Immature natural killer cell (primary cell): ENCODE data around the gene GH1. TPM values are rescaled to one million over a fixed set of nuclear protein-coding genes. Genes with fewer than 3 reads are reported as not detected.
A peak's percentile ranks its signal among the peaks of the same experiment; 100 is the strongest.
"Not testable (repeated sequence)": the region's sequence is repeated elsewhere in the genome, so short reads cannot be mapped to it uniquely, and the experiment has no call there.

Experiments used
- DNase-seq, 3 donors: peaks; one replicate each; pipeline ENCODE4 v3.0.0; 2022; ENCODE audit warnings: mixed read lengths in 1 of 3
- H3K27ac Mint-ChIP-seq, 6 donors: one replicate each; pipeline ENCODE4 v1.8.0; 2020; ENCODE audit warnings: mixed read lengths in 6 of 6, mild to moderate bottlenecking in 5 of 6, inconsistent platforms in 4 of 6, moderate library complexity in 3 of 6
- H3K27me3 Mint-ChIP-seq, 3 donors: one replicate each; pipeline ENCODE4 v1.8.0; 2020 to 2021; ENCODE audit warnings: low read depth in 3 of 3, mild to moderate bottlenecking in 3 of 3, mixed read lengths in 3 of 3, moderate library complexity in 3 of 3, inconsistent platforms in 1 of 3
- H3K36me3 Mint-ChIP-seq, 3 donors: one replicate each; pipeline ENCODE4 v1.8.0; 2020; ENCODE audit warnings: mixed read lengths in 3 of 3, inconsistent platforms in 2 of 3, mild to moderate bottlenecking in 2 of 3
- H3K4me1 Mint-ChIP-seq, 2 donors: one replicate each; pipeline ENCODE4 v1.8.0; 2020; ENCODE audit warnings: inconsistent platforms in 2 of 2, mild to moderate bottlenecking in 2 of 2, mixed read lengths in 2 of 2, moderate library complexity in 1 of 2
- H3K4me3 Mint-ChIP-seq, 5 donors: one replicate each; pipeline ENCODE4 v1.8.0; 2020; ENCODE audit warnings: mild to moderate bottlenecking in 5 of 5, mixed read lengths in 5 of 5, inconsistent platforms in 3 of 5, moderate library complexity in 3 of 5
- H3K9me3 Mint-ChIP-seq, 6 donors: one replicate each; pipeline ENCODE4 v1.8.0; 2020; ENCODE audit warnings: mild to moderate bottlenecking in 6 of 6, mixed read lengths in 6 of 6, inconsistent platforms in 4 of 6, moderate library complexity in 3 of 6
- polyA plus RNA-seq, 3 donors: library from polyadenylated mRNA; unstranded; fragments of 300-500 nt; fragmentation: Illumina TruSeq; gene quantifications; one replicate each; pipeline ENCODE4 v1.2.3, GENCODE V29; 2021

GH1 gene
- polyA plus RNA-seq, 3 donors from 2014 or later = not detected

DNA sequence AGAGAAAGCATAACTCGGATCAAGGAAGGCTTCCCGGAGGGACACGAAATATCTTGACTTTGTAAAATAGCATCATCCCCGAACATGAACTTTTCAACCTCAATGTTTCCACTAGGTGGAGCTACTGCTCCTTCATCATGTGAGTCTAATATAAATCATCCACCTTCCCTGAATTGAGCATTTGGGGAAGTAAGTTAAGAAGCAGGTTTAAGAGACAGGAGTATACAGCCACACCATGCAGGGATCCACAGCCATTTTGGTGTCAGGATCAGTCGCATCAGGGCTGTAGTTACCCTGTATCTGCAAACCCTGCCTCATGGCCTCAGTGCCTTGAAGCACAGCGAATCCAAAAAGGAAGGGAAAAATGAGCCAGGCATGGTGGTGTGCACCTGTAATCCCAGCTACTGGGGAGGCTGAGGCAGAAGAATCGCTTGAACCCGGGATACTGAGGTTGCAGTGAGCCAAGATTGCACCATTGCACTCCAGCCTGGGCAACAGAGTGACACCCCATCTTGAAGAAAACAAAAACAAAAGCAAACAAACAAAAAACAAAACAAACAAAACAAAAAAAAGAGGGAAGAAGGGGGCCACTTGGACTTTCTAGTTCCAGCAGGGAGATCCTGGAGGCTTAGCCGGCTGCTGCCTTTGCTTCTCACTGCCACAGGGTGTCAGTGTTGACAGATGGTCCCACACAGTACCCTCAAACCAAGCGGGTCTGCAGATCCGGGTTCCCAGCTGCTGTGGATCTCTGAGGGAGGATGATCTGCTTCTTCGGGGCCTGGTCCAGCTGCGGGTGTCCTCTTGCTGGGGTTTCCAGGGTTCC lies 29.4 kb downstream of the GH1 start:
- H3K9me3 Mint-ChIP-seq, H3K36me3 Mint-ChIP-seq, H3K27me3 Mint-ChIP-seq, H3K4me1 Mint-ChIP-seq, H3K4me3 Mint-ChIP-seq, H3K27ac Mint-ChIP-seq: not testable (repeated sequence)
- DNase-seq = peak in 2 of 3 donors; percentile 24 to 42

DNA sequence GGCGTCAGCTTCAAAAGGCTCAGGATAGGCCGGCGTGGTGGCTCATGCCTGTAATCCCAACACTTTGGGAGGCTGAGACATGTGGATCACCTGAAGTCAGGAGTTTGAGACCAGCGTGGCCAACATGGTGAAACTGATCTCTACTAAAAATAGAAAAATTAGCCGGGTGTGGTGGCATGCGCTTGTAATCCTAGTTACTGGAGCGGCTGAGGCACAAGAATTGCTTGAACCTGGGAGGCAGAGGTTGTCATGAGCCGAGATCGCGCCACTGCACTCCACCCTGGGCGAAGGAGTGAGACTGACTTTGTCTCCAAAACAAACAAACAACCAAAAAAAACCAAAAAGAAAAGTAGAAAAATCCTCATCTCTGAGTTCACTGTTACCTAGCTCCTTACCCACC lies 33.5 kb downstream of the GH1 start:
- not testable (repeated sequence) for H3K4me1 Mint-ChIP-seq, H3K9me3 Mint-ChIP-seq, H3K27me3 Mint-ChIP-seq, H3K36me3 Mint-ChIP-seq, H3K4me3 Mint-ChIP-seq, DNase-seq, H3K27ac Mint-ChIP-seq

DNA sequence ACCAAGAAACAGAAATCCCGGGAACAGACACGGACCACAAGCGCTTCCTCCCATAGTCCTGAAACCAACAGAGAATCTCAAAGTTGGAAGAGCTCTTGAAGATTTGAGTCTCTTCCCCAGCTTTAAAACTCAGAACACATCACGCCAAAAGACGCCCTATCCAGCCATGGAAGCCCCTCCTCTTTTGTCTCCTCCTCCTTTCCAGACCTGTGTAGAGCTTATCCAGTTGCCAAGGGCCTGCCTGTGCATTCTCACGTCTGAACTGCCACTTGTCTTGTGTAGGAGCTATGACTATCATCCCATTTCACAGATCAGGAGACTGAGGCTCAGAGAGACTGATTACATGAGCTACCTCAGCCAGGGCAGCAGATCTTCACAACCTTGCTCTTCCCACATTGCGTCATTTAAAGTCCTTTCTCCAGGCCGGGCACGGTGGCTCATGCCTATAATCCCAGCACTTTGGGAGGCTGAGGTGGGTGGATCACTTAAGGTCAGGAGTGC lies 36.0 kb downstream of the GH1 start:
- H3K36me3 Mint-ChIP-seq, H3K9me3 Mint-ChIP-seq, H3K4me1 Mint-ChIP-seq, H3K27me3 Mint-ChIP-seq, H3K27ac Mint-ChIP-seq, H3K4me3 Mint-ChIP-seq, DNase-seq: not testable (repeated sequence)

DNA sequence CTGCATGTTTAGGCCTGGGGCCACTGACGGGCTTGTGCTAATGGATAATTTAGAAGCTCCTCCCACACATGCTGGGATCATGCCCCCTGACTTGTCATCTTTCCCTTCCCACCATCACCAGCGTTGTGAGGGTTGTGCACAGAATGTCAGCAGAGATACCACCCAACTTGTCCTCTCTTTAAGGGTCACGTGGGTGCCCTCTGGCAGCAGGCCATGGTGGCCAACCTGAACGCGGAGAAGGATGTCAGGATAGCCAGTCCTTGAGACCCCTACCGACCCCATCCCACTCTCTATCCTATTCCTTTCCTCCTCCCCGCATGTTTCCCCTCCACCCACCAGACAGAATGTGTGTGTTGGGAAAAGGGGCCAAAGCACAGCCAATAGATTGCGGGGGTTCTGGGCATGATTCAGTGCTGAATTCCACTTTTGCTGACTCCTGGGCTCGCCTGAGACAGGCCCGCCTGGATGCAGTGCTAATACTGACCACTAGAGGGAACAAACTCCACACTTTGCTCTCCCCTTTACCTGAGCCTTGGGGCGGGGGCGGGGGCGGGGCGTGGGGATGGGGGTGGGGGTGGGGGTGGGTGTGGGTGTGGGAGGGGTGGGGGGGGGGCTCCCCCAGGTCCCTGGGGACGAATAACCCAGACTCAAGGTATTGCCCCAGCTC lies 36.6 kb downstream of the GH1 start, which contains the start of gene GH2:
Gene GH2 (minus strand): TSS at position 10 of the 667 bp plus-strand sequence. CDS start 143 bp downstream, outside the sequence.
- H3K4me1 Mint-ChIP-seq = peaks cover 0 to 2% of the 10 kb centered on the region in 2 donors
- H3K27me3 Mint-ChIP-seq = peaks cover 0 to 6% (median 2%) of the 10 kb centered on the region in 3 donors
- DNase-seq = peak; percentile 27 to 46 (median 35)
- no peaks in the 10 kb centered on the region for H3K9me3 Mint-ChIP-seq
- H3K4me3 Mint-ChIP-seq = no peak within 1 kb of the TSS
- no peak within 1 kb of the TSS for H3K27ac Mint-ChIP-seq
- no peaks in the 10 kb centered on the region for H3K36me3 Mint-ChIP-seq

DNA sequence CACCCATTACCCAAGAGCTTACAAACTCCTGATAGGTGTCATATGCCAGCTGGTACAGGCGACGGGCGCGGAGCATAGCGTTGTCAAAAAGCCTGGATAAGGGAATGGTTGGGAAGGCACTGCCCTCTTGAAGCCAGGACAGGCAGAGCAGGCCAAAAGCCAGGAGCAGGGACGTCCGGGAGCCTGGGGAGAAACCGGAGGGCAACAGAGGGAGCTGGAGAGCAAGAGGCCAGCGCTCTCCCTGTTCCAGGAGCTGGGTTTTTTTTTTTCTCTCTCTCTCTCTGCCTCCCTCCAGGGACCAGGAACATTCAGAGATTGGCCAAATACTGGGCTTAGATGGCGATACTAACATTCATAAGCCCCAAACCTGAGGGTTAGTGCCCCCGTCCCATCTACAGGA lies 37.3 kb downstream of the GH1 start:
- H3K36me3 Mint-ChIP-seq, H3K27ac Mint-ChIP-seq, H3K27me3 Mint-ChIP-seq, H3K9me3 Mint-ChIP-seq, DNase-seq, H3K4me3 Mint-ChIP-seq, H3K4me1 Mint-ChIP-seq: not testable (repeated sequence)

DNA sequence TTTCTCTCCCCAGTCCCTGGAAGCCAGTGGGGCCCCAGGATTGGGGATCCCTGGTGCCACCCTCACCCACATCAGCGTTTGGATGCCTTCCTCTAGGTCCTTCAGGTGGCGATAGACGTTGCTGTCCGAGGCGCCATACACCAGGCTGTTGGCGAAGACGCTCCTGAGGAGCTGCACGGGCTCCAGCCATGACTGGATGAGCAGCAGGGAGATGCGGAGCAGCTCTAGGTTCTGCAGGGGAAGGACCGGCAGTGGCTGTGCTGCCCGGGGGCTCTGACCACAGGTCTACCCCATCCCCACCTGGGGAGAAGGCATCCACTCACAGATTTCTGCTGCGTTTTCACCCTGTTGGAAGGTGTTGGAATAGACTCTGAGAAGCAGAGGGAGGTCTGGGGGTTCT lies 37.9 kb downstream of the GH1 start:
- no peak for DNase-seq
- Mint-ChIP-seq H3K4me3 (no peak overlapping the region), H3K27me3 (peaks cover 0 to 6% (median 2%) of the 10 kb centered on the region in 3 donors), H3K27ac (no peak overlapping the region), H3K9me3 (no peaks in the 10 kb centered on the region), H3K36me3 (no peaks in the 10 kb centered on the region), H3K4me1 (peaks cover 0 to 2% of the 10 kb centered on the region in 2 donors)

DNA sequence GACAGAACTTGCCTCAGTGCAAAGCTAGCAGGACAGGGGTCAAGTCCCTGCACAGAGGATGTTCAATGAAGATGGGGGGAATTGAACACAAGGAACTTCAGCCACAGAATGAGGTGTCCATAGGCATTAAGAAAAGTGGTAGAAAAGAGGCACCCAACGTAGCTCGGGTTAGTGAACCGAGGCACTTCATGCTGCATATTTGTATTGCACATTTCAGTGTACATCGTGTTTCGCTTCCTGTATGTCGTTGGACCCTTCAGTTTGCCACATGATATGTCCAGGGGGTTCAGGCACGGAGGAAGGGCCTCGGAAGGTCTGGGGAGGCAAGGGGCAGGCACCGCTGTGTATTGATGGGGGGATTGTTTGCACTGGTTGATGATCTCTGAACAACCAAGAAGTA lies 40.2 kb downstream of the GH1 start:
- H3K36me3 Mint-ChIP-seq, H3K27ac Mint-ChIP-seq, H3K4me3 Mint-ChIP-seq: not testable (repeated sequence)

DNA sequence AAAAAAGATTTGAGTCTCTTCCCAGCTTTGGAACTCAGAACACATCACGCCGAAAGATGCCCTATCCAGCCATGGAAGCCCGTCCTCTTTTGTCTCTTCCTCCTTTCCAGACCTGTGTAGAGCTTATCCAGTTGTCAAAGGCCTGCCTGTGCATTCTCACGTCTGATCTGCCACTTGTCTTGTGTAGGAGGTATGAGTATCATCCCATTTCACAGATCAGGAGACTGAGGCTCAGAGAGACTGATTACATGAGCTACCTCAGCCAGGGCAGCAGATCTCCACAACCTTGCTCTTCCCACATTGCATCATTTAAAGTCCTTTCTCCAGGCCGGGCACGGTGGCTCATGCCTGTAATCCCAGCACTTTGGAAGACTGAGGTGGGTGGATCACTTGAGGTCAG lies 43.9 kb downstream of the GH1 start:
- not testable (repeated sequence) for H3K36me3 Mint-ChIP-seq, DNase-seq, H3K4me1 Mint-ChIP-seq, H3K27me3 Mint-ChIP-seq, H3K27ac Mint-ChIP-seq, H3K4me3 Mint-ChIP-seq, H3K9me3 Mint-ChIP-seq

More for the DNA sequence above, 40.2 kb downstream of the GH1 start:
- H3K27me3 Mint-ChIP-seq, H3K4me1 Mint-ChIP-seq, DNase-seq, H3K9me3 Mint-ChIP-seq: not testable (repeated sequence)

DNA sequence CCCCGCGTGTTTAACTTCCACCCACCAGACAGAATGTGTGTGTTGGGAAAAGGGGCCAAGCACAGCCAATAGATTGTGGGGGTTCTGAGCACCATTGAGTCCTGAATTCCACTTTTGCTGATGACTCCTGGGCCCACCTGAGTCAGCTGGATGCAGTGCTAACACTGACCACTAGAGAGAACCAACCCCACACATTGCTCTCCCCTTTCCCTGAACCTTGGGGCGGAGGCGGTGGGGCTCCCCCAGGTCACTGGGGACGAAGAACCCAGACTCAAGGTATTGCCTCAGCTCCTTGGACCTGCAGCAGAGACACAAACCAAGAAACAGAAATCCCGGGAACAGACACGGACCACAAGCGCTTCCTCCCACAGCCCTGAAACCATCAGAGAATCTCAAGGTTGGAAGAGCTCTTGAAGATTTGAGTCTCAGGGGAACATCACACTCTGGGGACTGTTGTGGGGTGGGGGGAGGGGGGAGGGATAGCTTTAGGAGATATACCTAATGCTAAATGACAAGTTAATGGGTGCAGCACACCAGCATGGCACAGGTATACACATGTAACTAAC lies 44.5 kb downstream of the GH1 start:
- H3K4me1 Mint-ChIP-seq = not testable (repeated sequence)

DNA sequence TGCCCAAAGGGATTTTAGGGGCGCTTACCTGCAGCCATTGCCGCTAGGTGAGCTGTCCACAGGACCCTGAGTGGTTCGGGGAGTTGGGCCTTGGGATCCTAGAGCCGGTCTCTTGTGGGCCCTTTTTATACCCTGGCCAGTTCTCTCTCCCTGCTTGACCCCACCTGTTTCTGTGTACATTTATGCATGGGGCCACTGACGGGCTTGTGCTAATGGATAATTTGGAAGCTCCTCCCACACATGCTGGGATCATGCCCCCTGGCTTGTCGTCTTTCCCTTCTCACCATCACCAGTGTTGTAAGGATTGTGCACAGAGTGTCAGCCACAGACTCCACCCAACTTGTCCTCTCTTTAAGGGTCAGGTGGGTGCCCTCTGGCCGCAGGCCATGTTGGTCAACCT lies 45.1 kb downstream of the GH1 start, which contains the start of gene CSH2:
Gene CSH2 (minus strand): TSS at position 101 of the 400 bp plus-strand sequence. CDS start 63 bp downstream, at position 38.
- not testable (repeated sequence) for H3K4me1 Mint-ChIP-seq, DNase-seq, H3K36me3 Mint-ChIP-seq, H3K27ac Mint-ChIP-seq, H3K9me3 Mint-ChIP-seq, H3K4me3 Mint-ChIP-seq, H3K27me3 Mint-ChIP-seq

More for the DNA sequence above, 44.5 kb downstream of the GH1 start:
- DNase-seq, H3K36me3 Mint-ChIP-seq, H3K9me3 Mint-ChIP-seq, H3K27me3 Mint-ChIP-seq, H3K4me3 Mint-ChIP-seq, H3K27ac Mint-ChIP-seq: not testable (repeated sequence)

DNA sequence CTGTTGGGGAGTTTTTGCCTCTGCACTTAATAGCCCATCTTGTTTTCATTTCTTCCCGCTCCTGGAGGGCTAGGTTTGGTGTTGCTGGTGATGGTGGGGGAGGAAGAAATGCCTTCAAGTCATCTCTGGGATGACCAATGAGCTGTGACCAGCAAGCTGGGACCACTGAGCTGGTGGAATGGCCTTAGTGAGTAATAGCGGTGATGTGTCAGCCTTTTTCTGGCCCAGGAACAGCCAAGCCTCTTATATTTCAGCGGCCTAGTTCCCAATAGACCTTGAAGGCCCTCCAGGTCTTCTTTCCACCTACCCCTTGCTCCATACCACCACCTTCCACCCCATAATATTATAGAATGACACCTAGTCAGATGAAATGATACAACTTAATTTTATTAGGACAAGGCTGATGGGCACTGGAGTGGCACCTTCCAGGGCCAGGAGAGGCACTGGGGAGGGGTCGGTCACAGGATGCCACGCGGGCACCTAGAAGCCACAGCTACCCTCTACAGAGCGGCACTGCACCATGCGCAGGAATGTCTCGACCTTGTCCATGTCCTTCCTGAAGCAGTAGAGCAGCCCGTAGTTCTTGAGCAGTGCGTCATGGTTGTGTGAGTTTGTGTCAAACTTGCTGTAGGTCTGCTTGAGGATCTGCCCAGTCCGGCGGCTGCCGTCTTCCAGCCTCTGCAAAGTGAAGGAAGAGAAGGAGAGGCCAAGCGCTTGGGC lies 46.8 kb downstream of the GH1 start:
- not testable (repeated sequence) for H3K27me3 Mint-ChIP-seq, H3K9me3 Mint-ChIP-seq, H3K27ac Mint-ChIP-seq, H3K4me1 Mint-ChIP-seq, DNase-seq, H3K36me3 Mint-ChIP-seq, H3K4me3 Mint-ChIP-seq

DNA sequence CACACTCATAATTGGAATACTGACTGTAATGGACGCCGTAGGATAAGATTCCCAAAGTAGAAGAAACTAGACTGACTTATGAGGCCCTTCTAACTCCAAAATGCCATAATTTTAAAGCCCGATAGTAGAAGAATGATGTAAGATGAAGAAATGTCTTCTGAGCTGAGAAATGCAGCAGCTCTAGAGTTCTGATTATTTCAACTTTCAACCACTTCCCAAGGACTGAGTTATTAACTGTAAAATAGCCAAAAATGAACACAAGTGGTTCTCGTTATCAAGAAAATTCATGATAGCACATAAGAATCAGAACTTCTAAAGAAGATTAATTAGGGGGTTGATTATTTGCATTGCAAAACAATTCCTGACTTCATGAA lies 48.4 kb downstream of the GH1 start:
- not testable (repeated sequence) for H3K9me3 Mint-ChIP-seq, DNase-seq, H3K4me3 Mint-ChIP-seq, H3K36me3 Mint-ChIP-seq, H3K27ac Mint-ChIP-seq, H3K4me1 Mint-ChIP-seq, H3K27me3 Mint-ChIP-seq

DNA sequence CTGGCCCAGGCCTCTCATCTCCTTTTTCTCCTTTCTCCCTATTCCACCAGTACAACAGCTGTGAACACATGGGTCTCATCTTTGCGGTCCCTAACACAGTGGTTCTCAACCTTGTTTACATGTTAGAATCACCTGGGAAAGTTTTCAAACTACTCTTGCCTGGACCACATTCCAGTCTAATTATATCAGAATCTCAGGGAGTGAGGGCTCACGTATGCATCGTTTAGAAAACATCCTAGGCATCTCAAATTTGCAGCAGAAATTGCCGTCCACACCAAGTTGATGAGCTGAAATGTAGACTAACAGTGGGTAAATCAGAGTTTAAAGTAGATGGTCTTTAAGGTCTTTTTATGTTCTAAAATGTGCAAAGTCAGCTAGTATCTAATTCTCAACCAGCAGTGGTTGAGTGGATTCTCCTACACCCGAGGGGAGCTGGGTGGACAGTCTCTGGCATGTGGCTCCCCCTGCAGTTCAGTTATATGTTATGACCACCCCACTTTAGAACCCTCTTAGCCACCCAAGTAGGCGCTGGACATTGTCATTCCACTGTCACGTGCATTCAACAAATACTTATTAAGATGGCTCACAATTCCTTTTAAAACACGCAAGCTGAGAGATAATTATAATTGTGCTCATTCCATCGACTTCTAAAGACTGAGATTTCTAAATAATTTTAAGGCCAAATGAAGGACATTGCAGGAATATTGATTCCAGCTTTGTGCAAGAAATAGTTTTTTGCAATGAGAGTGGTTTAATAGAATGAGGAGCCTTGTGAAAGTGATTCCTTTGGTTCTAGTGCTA lies 48.9 kb downstream of the GH1 start:
- not testable (repeated sequence) for H3K4me3 Mint-ChIP-seq, H3K4me1 Mint-ChIP-seq, H3K36me3 Mint-ChIP-seq, H3K27me3 Mint-ChIP-seq, DNase-seq, H3K27ac Mint-ChIP-seq, H3K9me3 Mint-ChIP-seq
